ENCODE results near the gene LRMDA.

The LRMDA gene

GRCh38 chr10:76172020-76172419 is 740.6 kb downstream of the LRMDA start:
- DNase-seq (ENCODE audit: low read depth): no peak

GRCh38 chr10:76175533-76176165 is 744.2 kb downstream of the LRMDA start:
- no peak for DNase-seq (ENCODE audit: low read depth)

GRCh38 chr10:76176166-76176550 is 744.7 kb downstream of the LRMDA start:
- no peak for DNase-seq (ENCODE audit: low read depth)

GRCh38 chr10:76177936-76178335 is 746.5 kb downstream of the LRMDA start:
- no peak for DNase-seq (ENCODE audit: low read depth)

- DNase-seq (ENCODE audit: low read depth): no peak
Measured at GRCh38 chr10:76178532-76179292, 747.3 kb downstream of the LRMDA start.

- no peak for DNase-seq (ENCODE audit: low read depth)
Measured at GRCh38 chr10:76179806-76180205, 748.4 kb downstream of the LRMDA start.

- no peak for DNase-seq (ENCODE audit: low read depth)
Measured at GRCh38 chr10:76184647-76185046, 753.2 kb downstream of the LRMDA start.

- no peak for DNase-seq (ENCODE audit: low read depth)
Measured at GRCh38 chr10:76185471-76186301, 754.3 kb downstream of the LRMDA start.

GRCh38 chr10:76188216-76188615 is 756.8 kb downstream of the LRMDA start:
- DNase-seq (ENCODE audit: low read depth): no peak

GRCh38 chr10:76190634-76191270 is 759.3 kb downstream of the LRMDA start:
- no peak for DNase-seq (ENCODE audit: low read depth)

GRCh38 chr10:76191336-76191735 is 759.9 kb downstream of the LRMDA start:
- DNase-seq (ENCODE audit: low read depth): no peak

- DNase-seq (ENCODE audit: low read depth): no peak
Measured at GRCh38 chr10:76192151-76192550, 760.7 kb downstream of the LRMDA start.

- no peak for DNase-seq (ENCODE audit: low read depth)
Measured at GRCh38 chr10:76192694-76193320, 761.4 kb downstream of the LRMDA start.

- no peak for DNase-seq (ENCODE audit: low read depth)
Measured at GRCh38 chr10:76195654-76196390, 764.4 kb downstream of the LRMDA start.

- DNase-seq (ENCODE audit: low read depth): no peak
Measured at GRCh38 chr10:76197293-76197692, 765.9 kb downstream of the LRMDA start.

GRCh38 chr10:76198287-76199035 is 767.0 kb downstream of the LRMDA start:
- DNase-seq (ENCODE audit: low read depth): no peak

GRCh38 chr10:76201962-76202361 is 770.5 kb downstream of the LRMDA start:
- no peak for DNase-seq (ENCODE audit: low read depth)

GRCh38 chr10:76202777-76203176 is 771.4 kb downstream of the LRMDA start:
- no peak for DNase-seq (ENCODE audit: low read depth)

- no peak for DNase-seq (ENCODE audit: low read depth)
Measured at GRCh38 chr10:76205361-76205760, 773.9 kb downstream of the LRMDA start.

GRCh38 chr10:76206797-76207352 is 775.5 kb downstream of the LRMDA start:
- DNase-seq (ENCODE audit: low read depth): no peak

Data from stimulated activated CD8-positive, alpha-beta memory T cell treated with anti-CD3 and anti-CD28 coated beads, Interleukin-7, amount 100 ng/mL, for 24 hours (primary cell).